NCI-H1417 (cell line): ENCODE measurements around the gene HSPA2.
"Not testable (repeated sequence)": the region's sequence is repeated elsewhere in the genome, so short reads cannot be mapped to it uniquely, and the experiment has no call there.

ENCODE experiments used
- DNase-seq, 3 experiments: peaks; one replicate each; lab custom pipeline; 2025; lab: John Stamatoyannopoulos, UW

Gene HSPA2

GRCh38 chr14:64562436-64562835 is 21.9 kb downstream of the HSPA2 start:
- no peak for DNase-seq

GRCh38 chr14:64563696-64564095 is 23.2 kb downstream of the HSPA2 start:
- DNase-seq = no peak

GRCh38 chr14:64566651-64567122 is 26.1 kb downstream of the HSPA2 start:
- no peak for DNase-seq

- no peak for DNase-seq
Observed at GRCh38 chr14:64569138-64569631, 28.6 kb downstream of the HSPA2 start.

- not testable (repeated sequence) for DNase-seq
Observed at GRCh38 chr14:64569646-64570045, 29.1 kb downstream of the HSPA2 start.

GRCh38 chr14:64572386-64573104 is 32.0 kb downstream of the HSPA2 start:
- no peak for DNase-seq

- peak in 1 of 3 experiments; percentile 27 for DNase-seq
Observed at GRCh38 chr14:64573109-64573508, 32.6 kb downstream of the HSPA2 start.

- no peak for DNase-seq
Observed at GRCh38 chr14:64574371-64575107, 34.0 kb downstream of the HSPA2 start.

- no peak for DNase-seq
Observed at GRCh38 chr14:64577211-64577610, 36.7 kb downstream of the HSPA2 start.

- DNase-seq = no peak
Observed at GRCh38 chr14:64580467-64580866, 39.9 kb downstream of the HSPA2 start.

- DNase-seq = no peak
Observed at GRCh38 chr14:64581363-64581762, 40.8 kb downstream of the HSPA2 start.

GRCh38 chr14:64581817-64582216 is 41.3 kb downstream of the HSPA2 start:
- DNase-seq = no peak

- peak in 1 of 3 experiments; percentile 20 for DNase-seq
Observed at GRCh38 chr14:64584190-64584589, 43.6 kb downstream of the HSPA2 start.

GRCh38 chr14:64591809-64592208 is 51.3 kb downstream of the HSPA2 start:
- no peak for DNase-seq
